Measurements from ENCODE around the gene KRT15. TPM values are rescaled to one million over a fixed set of nuclear protein-coding genes. Genes with fewer than 3 reads are reported as not detected.

The KRT15 gene
- total RNA-seq, 1 experiment from 2014 or later: 0.55 TPM

DNA sequence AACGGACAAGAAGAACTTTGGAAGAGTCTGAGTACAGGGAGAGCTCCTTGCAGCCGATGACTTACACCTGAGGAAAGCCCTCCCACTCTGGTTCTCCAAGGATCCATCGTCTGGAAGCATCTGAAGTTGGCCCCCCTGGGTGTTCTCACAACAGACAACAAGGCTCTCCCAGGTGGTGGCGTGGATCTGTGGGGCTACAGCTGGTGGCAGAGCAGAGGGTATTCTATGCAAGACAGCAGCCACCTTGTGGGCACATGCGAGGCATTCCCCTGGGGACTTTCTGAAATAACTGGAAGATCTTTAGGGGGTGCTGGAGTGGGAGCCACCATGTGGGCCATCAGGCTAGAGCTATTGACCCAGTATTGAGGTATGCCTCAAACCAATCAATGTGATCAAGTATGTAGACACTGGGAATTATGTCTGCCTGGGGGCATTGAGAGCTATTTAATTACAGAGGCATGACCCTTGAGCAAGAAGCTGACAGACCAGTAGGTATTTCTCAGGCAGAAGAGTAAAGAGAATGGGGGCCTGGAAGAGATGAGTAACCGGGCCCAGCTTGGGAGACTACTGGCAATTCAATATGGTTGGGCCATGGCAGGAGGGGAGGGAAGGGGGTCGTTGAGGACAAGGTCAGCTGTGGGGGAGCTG is 16.3 kb upstream of the KRT15 start:
- ChIA-PET CTCF (interaction anchor here (0.7 to 7.4 kb wide), 7 partner anchors 10 to 131 kb away, joined by 3 to 122 read pairs (median 6); no protein-coding TSS in a partner anchor), POLR2A (interaction anchor here (0.7 kb wide), 1 partner anchor 8 kb away, joined by 3 read pairs; no protein-coding TSS in a partner anchor)
- TF ChIP-seq JAZF1 (CRISPR knock-in tag; IDR thresholded peaks at IDR 0.05) (no peak), ZNF396 (CRISPR knock-in tag; IDR thresholded peaks at IDR 0.05; ENCODE audit: borderline replicate concordance) (no peak), RORB (CRISPR knock-in tag; IDR thresholded peaks at IDR 0.05) (no peak), ZNF138 (CRISPR knock-in tag; conservative IDR thresholded peaks at IDR 0.05) (no peak), ZNF416 (CRISPR knock-in tag; IDR thresholded peaks at IDR 0.05) (no peak), OVOL2 (CRISPR knock-in tag; IDR thresholded peaks at IDR 0.05; ENCODE audit: borderline replicate concordance) (no peak), JUN (CRISPR knock-in tag; IDR thresholded peaks at IDR 0.05) (no peak), FOXK1 (CRISPR knock-in tag; IDR thresholded peaks at IDR 0.05) (no peak), SMAD4 (CRISPR knock-in tag; IDR thresholded peaks at IDR 0.05) (no peak), ZNF219 (CRISPR knock-in tag; IDR thresholded peaks at IDR 0.05; ENCODE audit: borderline replicate concordance) (no peak), ZBTB21 (CRISPR knock-in tag; IDR thresholded peaks at IDR 0.05; ENCODE audit: borderline replicate concordance) (no peak), EMX1 (CRISPR knock-in tag; IDR thresholded peaks at IDR 0.05) (no peak), NFATC4 (CRISPR knock-in tag; IDR thresholded peaks at IDR 0.05) (no peak), NR1H2 (CRISPR knock-in tag; IDR thresholded peaks at IDR 0.05) (no peak), SOX15 (CRISPR knock-in tag; IDR thresholded peaks at IDR 0.05) (no peak), GABPB1 (CRISPR knock-in tag; IDR thresholded peaks at IDR 0.05) (no peak)
- TF ChIP-seq, protein P1, sequence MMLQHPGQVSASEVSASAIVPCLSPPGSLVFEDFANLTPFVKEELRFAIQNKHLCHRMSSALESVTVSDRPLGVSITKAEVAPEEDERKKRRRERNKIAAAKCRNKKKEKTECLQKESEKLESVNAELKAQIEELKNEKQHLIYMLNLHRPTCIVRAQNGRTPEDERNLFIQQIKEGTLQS (CRISPR knock-in tag; conservative IDR thresholded peaks at IDR 0.05): no peak
- TF ChIP-seq, protein P2, sequence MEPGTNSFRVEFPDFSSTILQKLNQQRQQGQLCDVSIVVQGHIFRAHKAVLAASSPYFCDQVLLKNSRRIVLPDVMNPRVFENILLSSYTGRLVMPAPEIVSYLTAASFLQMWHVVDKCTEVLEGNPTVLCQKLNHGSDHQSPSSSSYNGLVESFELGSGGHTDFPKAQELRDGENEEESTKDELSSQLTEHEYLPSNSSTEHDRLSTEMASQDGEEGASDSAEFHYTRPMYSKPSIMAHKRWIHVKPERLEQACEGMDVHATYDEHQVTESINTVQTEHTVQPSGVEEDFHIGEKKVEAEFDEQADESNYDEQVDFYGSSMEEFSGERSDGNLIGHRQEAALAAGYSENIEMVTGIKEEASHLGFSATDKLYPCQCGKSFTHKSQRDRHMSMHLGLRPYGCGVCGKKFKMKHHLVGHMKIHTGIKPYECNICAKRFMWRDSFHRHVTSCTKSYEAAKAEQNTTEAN (CRISPR knock-in tag; IDR thresholded peaks at IDR 0.05): no peak
- TF ChIP-seq, protein P3, sequence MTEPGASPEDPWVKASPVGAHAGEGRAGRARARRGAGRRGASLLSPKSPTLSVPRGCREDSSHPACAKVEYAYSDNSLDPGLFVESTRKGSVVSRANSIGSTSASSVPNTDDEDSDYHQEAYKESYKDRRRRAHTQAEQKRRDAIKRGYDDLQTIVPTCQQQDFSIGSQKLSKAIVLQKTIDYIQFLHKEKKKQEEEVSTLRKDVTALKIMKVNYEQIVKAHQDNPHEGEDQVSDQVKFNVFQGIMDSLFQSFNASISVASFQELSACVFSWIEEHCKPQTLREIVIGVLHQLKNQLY (CRISPR knock-in tag; IDR thresholded peaks at IDR 0.05): no peak
- TF ChIP-seq, protein P4, sequence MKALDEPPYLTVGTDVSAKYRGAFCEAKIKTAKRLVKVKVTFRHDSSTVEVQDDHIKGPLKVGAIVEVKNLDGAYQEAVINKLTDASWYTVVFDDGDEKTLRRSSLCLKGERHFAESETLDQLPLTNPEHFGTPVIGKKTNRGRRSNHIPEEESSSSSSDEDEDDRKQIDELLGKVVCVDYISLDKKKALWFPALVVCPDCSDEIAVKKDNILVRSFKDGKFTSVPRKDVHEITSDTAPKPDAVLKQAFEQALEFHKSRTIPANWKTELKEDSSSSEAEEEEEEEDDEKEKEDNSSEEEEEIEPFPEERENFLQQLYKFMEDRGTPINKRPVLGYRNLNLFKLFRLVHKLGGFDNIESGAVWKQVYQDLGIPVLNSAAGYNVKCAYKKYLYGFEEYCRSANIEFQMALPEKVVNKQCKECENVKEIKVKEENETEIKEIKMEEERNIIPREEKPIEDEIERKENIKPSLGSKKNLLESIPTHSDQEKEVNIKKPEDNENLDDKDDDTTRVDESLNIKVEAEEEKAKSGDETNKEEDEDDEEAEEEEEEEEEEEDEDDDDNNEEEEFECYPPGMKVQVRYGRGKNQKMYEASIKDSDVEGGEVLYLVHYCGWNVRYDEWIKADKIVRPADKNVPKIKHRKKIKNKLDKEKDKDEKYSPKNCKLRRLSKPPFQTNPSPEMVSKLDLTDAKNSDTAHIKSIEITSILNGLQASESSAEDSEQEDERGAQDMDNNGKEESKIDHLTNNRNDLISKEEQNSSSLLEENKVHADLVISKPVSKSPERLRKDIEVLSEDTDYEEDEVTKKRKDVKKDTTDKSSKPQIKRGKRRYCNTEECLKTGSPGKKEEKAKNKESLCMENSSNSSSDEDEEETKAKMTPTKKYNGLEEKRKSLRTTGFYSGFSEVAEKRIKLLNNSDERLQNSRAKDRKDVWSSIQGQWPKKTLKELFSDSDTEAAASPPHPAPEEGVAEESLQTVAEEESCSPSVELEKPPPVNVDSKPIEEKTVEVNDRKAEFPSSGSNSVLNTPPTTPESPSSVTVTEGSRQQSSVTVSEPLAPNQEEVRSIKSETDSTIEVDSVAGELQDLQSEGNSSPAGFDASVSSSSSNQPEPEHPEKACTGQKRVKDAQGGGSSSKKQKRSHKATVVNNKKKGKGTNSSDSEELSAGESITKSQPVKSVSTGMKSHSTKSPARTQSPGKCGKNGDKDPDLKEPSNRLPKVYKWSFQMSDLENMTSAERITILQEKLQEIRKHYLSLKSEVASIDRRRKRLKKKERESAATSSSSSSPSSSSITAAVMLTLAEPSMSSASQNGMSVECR (CRISPR knock-in tag; IDR thresholded peaks at IDR 0.05; ENCODE audit: borderline replicate concordance): no peak
- no peak overlapping the region for H3K27ac Mint-ChIP-seq
- no peaks in the 10 kb centered on the region for H3K36me3 Mint-ChIP-seq
- DNase-seq (ENCODE audit: low spot score) (no peak), ATAC-seq (no peak)
- H3K9me3 Mint-ChIP-seq: no peaks in the 10 kb centered on the region
- H3K4me1 Mint-ChIP-seq: peaks cover 46% of the 10 kb centered on the region
- peaks cover 3% of the 10 kb centered on the region for H3K27me3 Mint-ChIP-seq (ENCODE audit: low read depth)
- H3K4me3 Mint-ChIP-seq: no peak overlapping the region

DNA sequence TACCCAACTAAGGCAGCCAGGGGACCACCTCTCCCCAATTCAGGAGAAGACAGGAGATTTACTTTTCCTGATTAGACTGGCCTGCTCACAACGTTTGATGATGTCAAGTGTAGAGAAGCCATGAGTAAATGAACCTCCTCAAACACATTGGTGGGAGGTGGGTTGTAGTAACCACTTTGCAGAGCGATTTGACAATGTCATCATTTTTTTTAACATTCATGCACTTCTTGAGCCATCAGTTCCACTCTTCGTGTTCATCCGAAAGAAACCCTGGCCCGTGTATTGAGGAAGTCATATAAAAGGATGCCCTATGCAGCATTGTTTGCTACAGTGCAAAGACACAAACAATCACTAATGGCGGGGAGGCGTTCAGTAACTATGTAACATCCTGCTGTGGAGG is 14.9 kb upstream of the KRT15 start:
- Mint-ChIP-seq H3K4me1 (peaks cover 51% of the 10 kb centered on the region), H3K27me3 (ENCODE audit: low read depth) (peaks cover 6% of the 10 kb centered on the region), H3K4me3 (no peak overlapping the region), H3K9me3 (no peaks in the 10 kb centered on the region), H3K27ac (no peak overlapping the region), H3K36me3 (no peaks in the 10 kb centered on the region)
- TF ChIP-seq IRF2 (CRISPR knock-in tag; IDR thresholded peaks at IDR 0.05; ENCODE audit: borderline replicate concordance, low read depth): no peak
- TF ChIP-seq SP1 (CRISPR knock-in tag; conservative IDR thresholded peaks at IDR 0.05): no peak
- no peak for TF ChIP-seq TEAD1 (CRISPR knock-in tag; IDR thresholded peaks at IDR 0.05)
- TF ChIP-seq TP53 (CRISPR knock-in tag; IDR thresholded peaks at IDR 0.05): no peak
- no peak for TF ChIP-seq ZNF671 (CRISPR knock-in tag; IDR thresholded peaks at IDR 0.05)
- no peak for TF ChIP-seq NR3C1 (CRISPR knock-in tag; conservative IDR thresholded peaks at IDR 0.05; ENCODE audit: low read depth)
- no peak for TF ChIP-seq ZNF416 (CRISPR knock-in tag; IDR thresholded peaks at IDR 0.05)
- no peak for TF ChIP-seq MYBL2 (CRISPR knock-in tag; IDR thresholded peaks at IDR 0.05)
- no peak for TF ChIP-seq FOXK1 (CRISPR knock-in tag; IDR thresholded peaks at IDR 0.05)
- TF ChIP-seq, protein P1 (CRISPR knock-in tag; conservative IDR thresholded peaks at IDR 0.05): no peak
- DNase-seq (ENCODE audit: low spot score) (no peak), ATAC-seq (no peak)
- ChIA-PET CTCF (interaction anchor here (0.7 to 7.4 kb wide), 6 partner anchors 11 to 130 kb away, joined by 3 to 122 read pairs (median 4); no protein-coding TSS in a partner anchor), POLR2A (no interaction called here)

Data from WTC11 (cell line).